HepG2 (cell line): ENCODE data around the gene FUCA2. TPM values are rescaled to one million over a fixed set of nuclear protein-coding genes. Genes with fewer than 3 reads are reported as not detected.
A peak's percentile ranks its signal among the peaks of the same experiment; 100 is the strongest.

Experiments used
- AGO1 ChIP-seq: fragments of 200-400 bp; formaldehyde crosslinking; IDR thresholded peaks from 2 replicates; pipeline ENCODE4 v1.6.1; 2017; ENCODE audit warnings: mild to moderate bottlenecking, low read depth, low read length, moderate library complexity; ENCODE audit not compliant: poor library complexity, severe bottlenecking
- CEBPB ChIP-seq: IDR thresholded peaks from 2 replicates; pipeline ENCODE4 v1.6.1; 2011; ENCODE audit warnings: low read depth, low read length, improper control_type of control experiment, borderline replicate concordance
- DNMT3B ChIP-seq: conservative IDR thresholded peaks from 2 replicates; pipeline ENCODE4 v1.6.1; 2016; ENCODE audit warnings: missing biosample characterization, control low read depth
- HNRNPK ChIP-seq: fragments of 200-400 bp; formaldehyde crosslinking; IDR thresholded peaks from 2 replicates; pipeline ENCODE4 v1.6.1; 2018; ENCODE audit warnings: low read length, low read depth, moderate library complexity, mild to moderate bottlenecking; ENCODE audit not compliant: poor library complexity, severe bottlenecking
- IRX3 ChIP-seq: sonication (generic); formaldehyde crosslinking; IDR thresholded peaks from 2 replicates; pipeline ENCODE4 v1.8.1; 2023; ENCODE audit warnings: mild to moderate bottlenecking, low read depth, missing genetic modification reagents, borderline replicate concordance
- KMT2B ChIP-seq: IDR thresholded peaks from 2 replicates; pipeline ENCODE4 v1.6.1; 2016; ENCODE audit warnings: missing genetic modification reagents, missing compliant biosample characterization
- MLLT10 ChIP-seq: sonication (generic); formaldehyde crosslinking; IDR thresholded peaks from 2 replicates; pipeline ENCODE4 v1.4.0; 2020; ENCODE audit warnings: missing genetic modification reagents
- MXD4 ChIP-seq: IDR thresholded peaks from 2 replicates; pipeline ENCODE4 v1.6.1; 2016; ENCODE audit warnings: mild to moderate bottlenecking, missing biosample characterization, missing genetic modification reagents
- PBX3 ChIP-seq: sonication (generic); formaldehyde crosslinking; IDR thresholded peaks from 2 replicates; pipeline ENCODE4 v1.8.1; 2023; ENCODE audit warnings: missing genetic modification reagents, inconsistent platforms, borderline replicate concordance
- PHB2 ChIP-seq: fragments of 450-650 bp; IDR thresholded peaks from 2 replicates; pipeline ENCODE4 v1.6.1; 2018; ENCODE audit not compliant: partially characterized antibody
- PHF5A ChIP-seq: IDR thresholded peaks from one replicate; pipeline ENCODE4 v1.6.1; 2018; ENCODE audit warnings: low read depth, missing genetic modification reagents; ENCODE audit not compliant: unreplicated experiment
- POLR2AphosphoS5 ChIP-seq: IDR thresholded peaks from 2 replicates; pipeline ENCODE4 v1.6.1; 2012; ENCODE audit warnings: low read depth, low read length
- PTBP1 ChIP-seq: fragments of 200-400 bp; formaldehyde crosslinking; IDR thresholded peaks from 2 replicates; pipeline ENCODE4 v1.6.1; 2018; ENCODE audit warnings: low read length, low read depth; ENCODE audit not compliant: poor library complexity, severe bottlenecking
- SRY ChIP-seq: sonication (generic); formaldehyde crosslinking; IDR thresholded peaks from 2 replicates; pipeline ENCODE4 v1.8.0; 2022; ENCODE audit warnings: mild to moderate bottlenecking, missing genetic modification reagents
- THYN1 ChIP-seq: sonication (generic); formaldehyde crosslinking; IDR thresholded peaks from 2 replicates; pipeline ENCODE4 v1.8.1; 2023; ENCODE audit warnings: low read depth, mild to moderate bottlenecking, moderate library complexity, missing genetic modification reagents, borderline replicate concordance
- ZFP36 ChIP-seq: fragments of 150-350 bp; IDR thresholded peaks from 2 replicates; pipeline ENCODE4 v1.6.1; 2018; ENCODE audit warnings: borderline replicate concordance, low read length, low read depth; ENCODE audit not compliant: partially characterized antibody
- ZFP82 ChIP-seq: sonication (generic); formaldehyde crosslinking; IDR thresholded peaks from 2 replicates; pipeline ENCODE4 v1.5.1; 2020; ENCODE audit warnings: mild to moderate bottlenecking, missing genetic modification reagents, borderline replicate concordance
- ZNF121 ChIP-seq: sonication (generic); formaldehyde crosslinking; IDR thresholded peaks from 2 replicates; pipeline ENCODE4 v1.5.0; 2020; ENCODE audit warnings: mild to moderate bottlenecking, missing genetic modification reagents
- ZNF224 ChIP-seq: sonication (generic); formaldehyde crosslinking; IDR thresholded peaks from 2 replicates; pipeline ENCODE4 v1.5.0; 2020; ENCODE audit warnings: mild to moderate bottlenecking, missing genetic modification reagents
- ZNF264 ChIP-seq: sonication (generic); formaldehyde crosslinking; IDR thresholded peaks from 2 replicates; pipeline ENCODE4 v1.4.0; 2020; ENCODE audit warnings: missing genetic modification reagents
- ZNF607 ChIP-seq: sonication (generic); formaldehyde crosslinking; IDR thresholded peaks from 2 replicates; pipeline ENCODE4 v1.5.1; 2020; ENCODE audit warnings: missing genetic modification reagents, mild to moderate bottlenecking, borderline replicate concordance
- ZNF629 ChIP-seq: sonication (generic); formaldehyde crosslinking; conservative IDR thresholded peaks from 2 replicates; pipeline ENCODE4 v1.5.0; 2020; ENCODE audit warnings: missing genetic modification reagents
- ZNF747 ChIP-seq: sonication (generic); formaldehyde crosslinking; IDR thresholded peaks from 2 replicates; pipeline ENCODE4 v1.8.1; 2023; ENCODE audit warnings: missing genetic modification reagents, mild to moderate bottlenecking, borderline replicate concordance
- polyA plus RNA-seq, 8 experiments: library from polyadenylated mRNA; depleted of rRNA in 3 of 8; stranded (reverse) in 7 of 8; unstranded in 1 of 8; fragments of >200 nt; fragmentation: Illumina TruSeq in 4 of 8; extraction: Trizol in 4 of 8; gene quantifications; 2 replicates each; pipeline versions ENCODE4 v1.2.1 to v1.2.3, GENCODE V29; 2011 to 2016; ENCODE audit warnings: low read depth in 4 of 8, missing spikeins in 1 of 8, mixed read lengths in 1 of 8; ENCODE audit not compliant: insufficient read depth in 1 of 8
- total RNA-seq, 5 experiments: library from RNA; depleted of rRNA; stranded (reverse); fragments of >200 nt; fragmentation: Illumina TruSeq; extraction: Trizol; gene quantifications; 2 replicates each; pipeline ENCODE4 v1.2.3, GENCODE V29; 2016; ENCODE audit warnings: low read depth in 1 of 5
- TF ChIP-seq, protein P1 (sequence below): sonication (generic); formaldehyde crosslinking; IDR thresholded peaks from 2 replicates; pipeline ENCODE4 v1.5.0; 2020; ENCODE audit warnings: mild to moderate bottlenecking, missing genetic modification reagents
- TF ChIP-seq, protein P2 (sequence below): IDR thresholded peaks from 2 replicates; pipeline ENCODE4 v1.6.1; 2016

Gene FUCA2
- total and polyA plus RNA-seq, 2 of the 13 experiments (the other 11 are each of a cell fraction or from before 2014, with no cell fraction given): 87.4 to 144 TPM

DNA sequence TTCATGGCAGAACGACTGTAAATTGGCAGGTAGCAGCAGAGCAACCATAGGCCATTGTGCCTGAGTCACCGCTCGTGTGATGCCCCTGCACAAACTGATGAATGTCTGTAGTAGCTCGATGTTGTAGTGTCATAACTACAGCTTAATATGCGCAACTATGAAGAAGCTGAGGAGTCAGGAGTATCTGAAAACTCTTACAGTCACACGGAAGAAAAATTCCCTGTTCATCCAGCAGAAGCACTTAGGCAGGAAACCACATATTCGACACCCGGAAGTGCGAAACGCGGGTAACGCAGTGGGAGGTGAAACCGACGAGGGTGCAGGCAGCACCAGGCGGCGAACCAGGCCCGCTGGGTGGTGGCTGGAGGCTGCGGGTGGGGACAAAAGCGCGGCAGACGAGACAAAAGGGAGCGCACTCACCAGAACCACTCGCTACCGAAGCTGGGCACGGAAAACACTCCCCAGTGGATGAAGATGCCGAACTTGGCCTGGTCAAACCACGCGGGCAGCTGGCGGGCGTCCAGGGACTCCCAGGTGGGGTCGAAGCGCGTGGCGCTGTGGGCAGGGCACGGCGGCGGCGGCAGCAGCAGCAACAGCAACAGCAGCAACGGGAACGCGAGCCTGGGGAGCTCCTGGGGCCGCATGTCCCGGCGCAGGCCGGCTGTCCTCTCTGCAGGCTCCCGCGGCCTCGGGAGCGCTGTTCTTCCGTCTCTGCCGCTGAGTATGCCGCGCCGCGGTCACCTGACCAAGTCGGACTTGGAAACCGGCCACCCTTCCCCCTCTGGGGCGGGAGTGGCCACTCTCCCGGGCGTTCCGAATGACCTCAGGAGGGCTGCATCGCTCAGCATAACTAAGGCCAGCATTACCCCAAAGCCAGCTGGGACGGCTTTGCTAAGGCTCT, at the start of gene FUCA2 (continued):
- TF ChIP-seq PHF5A (CRISPR knock-in tag) (peak; percentile 74), IRX3 (CRISPR knock-in tag) (peak; percentile 94), SRY (CRISPR knock-in tag) (peak; percentile 81; the same call in 1 of the 2 replicates), ZNF607 (CRISPR knock-in tag) (peak; percentile 90), AGO1 (peak; percentile 69), ZNF264 (CRISPR knock-in tag) (0 out of 2 replicates have a peak, but pooled peaks have one; percentile 16), ZNF121 (peak; percentile 79), ZFP82 (CRISPR knock-in tag) (peak; percentile 67; the same call in 1 of the 2 replicates), PHB2 (no peak), POLR2AphosphoS5 (peak; percentile 67), PTBP1 (peak; percentile 57), ZNF747 (peak; percentile 94), HNRNPK (peak; percentile 14), ZNF224 (CRISPR knock-in tag) (peak; percentile 97), DNMT3B (CRISPR knock-in tag) (no peak), CEBPB (no peak), ZFP36 (no peak), MXD4 (peak; percentile 96), ZNF629 (CRISPR knock-in tag) (peak; percentile 47; the same call in 1 of the 2 replicates), THYN1 (CRISPR knock-in tag) (no peak), MLLT10 (CRISPR knock-in tag) (no peak), KMT2B (CRISPR knock-in tag) (peak; percentile 96), PBX3 (CRISPR knock-in tag) (no peak; the same call in 1 of the 2 replicates)
- TF ChIP-seq, protein P1, sequence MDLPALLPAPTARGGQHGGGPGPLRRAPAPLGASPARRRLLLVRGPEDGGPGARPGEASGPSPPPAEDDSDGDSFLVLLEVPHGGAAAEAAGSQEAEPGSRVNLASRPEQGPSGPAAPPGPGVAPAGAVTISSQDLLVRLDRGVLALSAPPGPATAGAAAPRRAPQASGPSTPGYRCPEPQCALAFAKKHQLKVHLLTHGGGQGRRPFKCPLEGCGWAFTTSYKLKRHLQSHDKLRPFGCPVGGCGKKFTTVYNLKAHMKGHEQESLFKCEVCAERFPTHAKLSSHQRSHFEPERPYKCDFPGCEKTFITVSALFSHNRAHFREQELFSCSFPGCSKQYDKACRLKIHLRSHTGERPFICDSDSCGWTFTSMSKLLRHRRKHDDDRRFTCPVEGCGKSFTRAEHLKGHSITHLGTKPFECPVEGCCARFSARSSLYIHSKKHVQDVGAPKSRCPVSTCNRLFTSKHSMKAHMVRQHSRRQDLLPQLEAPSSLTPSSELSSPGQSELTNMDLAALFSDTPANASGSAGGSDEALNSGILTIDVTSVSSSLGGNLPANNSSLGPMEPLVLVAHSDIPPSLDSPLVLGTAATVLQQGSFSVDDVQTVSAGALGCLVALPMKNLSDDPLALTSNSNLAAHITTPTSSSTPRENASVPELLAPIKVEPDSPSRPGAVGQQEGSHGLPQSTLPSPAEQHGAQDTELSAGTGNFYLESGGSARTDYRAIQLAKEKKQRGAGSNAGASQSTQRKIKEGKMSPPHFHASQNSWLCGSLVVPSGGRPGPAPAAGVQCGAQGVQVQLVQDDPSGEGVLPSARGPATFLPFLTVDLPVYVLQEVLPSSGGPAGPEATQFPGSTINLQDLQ (CRISPR knock-in tag): peak; percentile 95
- TF ChIP-seq, protein P2, sequence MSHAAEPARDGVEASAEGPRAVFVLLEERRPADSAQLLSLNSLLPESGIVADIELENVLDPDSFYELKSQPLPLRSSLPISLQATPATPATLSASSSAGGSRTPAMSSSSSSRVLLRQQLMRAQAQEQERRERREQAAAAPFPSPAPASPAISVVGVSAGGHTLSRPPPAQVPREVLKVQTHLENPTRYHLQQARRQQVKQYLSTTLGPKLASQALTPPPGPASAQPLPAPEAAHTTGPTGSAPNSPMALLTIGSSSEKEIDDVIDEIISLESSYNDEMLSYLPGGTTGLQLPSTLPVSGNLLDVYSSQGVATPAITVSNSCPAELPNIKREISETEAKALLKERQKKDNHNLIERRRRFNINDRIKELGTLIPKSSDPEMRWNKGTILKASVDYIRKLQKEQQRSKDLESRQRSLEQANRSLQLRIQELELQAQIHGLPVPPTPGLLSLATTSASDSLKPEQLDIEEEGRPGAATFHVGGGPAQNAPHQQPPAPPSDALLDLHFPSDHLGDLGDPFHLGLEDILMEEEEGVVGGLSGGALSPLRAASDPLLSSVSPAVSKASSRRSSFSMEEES (CRISPR knock-in tag): peak; percentile 95
